Cardiac fibroblast (primary cell): Measurements from ENCODE around the gene SLC12A8.

Source experiments
- DNase-seq, 2 donors: peaks; one replicate each; pipeline versions ENCODE4 v3.0.0 to v3.0.0-alpha.2; 2010; ENCODE audit warnings: low read depth in 2 of 2
- H3K4me3 ChIP-seq, 2 donors: replicated peaks in 1 of 2; 1 replicate in 1 of 2; 2 replicates in 1 of 2; pipeline ENCODE4 v1.5.1; 2011; ENCODE audit warnings: low read depth in 2 of 2, low read length in 2 of 2, mild to moderate bottlenecking in 2 of 2, moderate library complexity in 1 of 2
- CTCF ChIP-seq: IDR thresholded peaks from one replicate; pipeline ENCODE4 v1.5.1; 2011; ENCODE audit warnings: low read depth, mild to moderate bottlenecking, low read length, inconsistent platforms

Gene SLC12A8

GRCh38 chr3:125061170-125061569 lies 151.4 kb downstream of the SLC12A8 start:
- no peak for TF ChIP-seq CTCF
- peak; percentile 79 to 97 for DNase-seq
- H3K4me3 ChIP-seq = peak overlapping the region in 1 of 2 donors; percentile 29

GRCh38 chr3:125059488-125060245 lies 152.9 kb downstream of the SLC12A8 start:
- no peak overlapping the region for H3K4me3 ChIP-seq
- TF ChIP-seq CTCF = peak; percentile 14
- no peak for DNase-seq

- no peak for TF ChIP-seq CTCF
- H3K4me3 ChIP-seq = no peak overlapping the region
- DNase-seq = no peak
Measured at GRCh38 chr3:125058959-125059358, 153.6 kb downstream of the SLC12A8 start.

GRCh38 chr3:125058529-125058928 lies 154.0 kb downstream of the SLC12A8 start:
- no peak for TF ChIP-seq CTCF
- H3K4me3 ChIP-seq = no peak overlapping the region
- DNase-seq = no peak

GRCh38 chr3:125057186-125057850 lies 155.2 kb downstream of the SLC12A8 start:
- no peak for TF ChIP-seq CTCF
- H3K4me3 ChIP-seq = no peak overlapping the region
- peak; percentile 60 to 89 for DNase-seq

GRCh38 chr3:125055913-125056745 lies 156.4 kb downstream of the SLC12A8 start, which contains the start of gene HEG1:
HEG1 (minus strand) TSS chr3:125055997; CDS start chr3:125055890, 107 bp downstream.
- DNase-seq = peak; percentile 79 to 93
- H3K4me3 ChIP-seq = peak within 1 kb of the TSS; percentile 61 to 80
- no peak for TF ChIP-seq CTCF
